Activated T-cell treated with anti-CD3 and anti-CD28 coated beads, Interleukin-2, amount 50 U/mL, for 24 hours (primary cell): Measurements from ENCODE around the gene ZSCAN5A.
"Not testable (repeated sequence)": the region's sequence is repeated elsewhere in the genome, so short reads cannot be mapped to it uniquely, and the experiment has no call there.

Source experiments
- DNase-seq: peaks from one replicate; pipeline ENCODE4 v3.0.0-alpha.2; 2020
- H3K27ac Mint-ChIP-seq: 2 replicates; pipeline ENCODE4 v1.8.0; 2020; ENCODE audit warnings: mild to moderate bottlenecking, mixed read lengths
- H3K27me3 Mint-ChIP-seq: 2 replicates; pipeline ENCODE4 v1.8.0; 2020; ENCODE audit warnings: mixed read lengths
- H3K36me3 Mint-ChIP-seq: 2 replicates; pipeline ENCODE4 v1.8.0; 2020; ENCODE audit warnings: low read depth, mixed read lengths
- H3K4me1 Mint-ChIP-seq: 2 replicates; pipeline ENCODE4 v1.8.0; 2020; ENCODE audit warnings: low read depth, mixed read lengths
- H3K4me3 Mint-ChIP-seq: 2 replicates; pipeline ENCODE4 v1.8.0; 2020; ENCODE audit warnings: mild to moderate bottlenecking, moderate library complexity, mixed read lengths
- H3K9me3 Mint-ChIP-seq: 2 replicates; pipeline ENCODE4 v1.8.0; 2020; ENCODE audit warnings: mixed read lengths

ZSCAN5A gene

DNA sequence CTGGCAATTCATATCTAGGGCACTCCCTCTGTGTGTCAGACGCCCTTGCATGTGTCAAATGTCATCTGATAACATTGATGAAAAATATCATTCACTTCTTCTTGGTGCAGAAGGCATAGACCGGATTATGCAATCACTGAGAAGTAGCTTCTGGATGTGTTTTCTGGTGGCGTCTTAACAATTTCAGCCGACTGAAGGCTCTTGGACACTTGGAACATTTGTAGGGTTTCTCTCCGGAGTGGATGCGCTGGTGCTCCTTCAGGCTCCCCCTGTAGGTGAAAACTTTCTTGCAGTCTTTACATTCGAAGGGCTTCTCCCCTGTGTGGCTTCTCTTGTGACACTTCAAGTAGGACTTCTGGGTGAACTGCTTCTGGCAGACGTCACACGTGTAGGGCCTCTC, 93.2 kb downstream of the ZSCAN5A start:
- Mint-ChIP-seq H3K36me3 (peaks cover 29% of the 10 kb centered on the region), H3K27me3 (peaks cover 19% of the 10 kb centered on the region)
- not testable (repeated sequence) for H3K9me3 Mint-ChIP-seq, H3K4me3 Mint-ChIP-seq, H3K4me1 Mint-ChIP-seq, H3K27ac Mint-ChIP-seq, DNase-seq

DNA sequence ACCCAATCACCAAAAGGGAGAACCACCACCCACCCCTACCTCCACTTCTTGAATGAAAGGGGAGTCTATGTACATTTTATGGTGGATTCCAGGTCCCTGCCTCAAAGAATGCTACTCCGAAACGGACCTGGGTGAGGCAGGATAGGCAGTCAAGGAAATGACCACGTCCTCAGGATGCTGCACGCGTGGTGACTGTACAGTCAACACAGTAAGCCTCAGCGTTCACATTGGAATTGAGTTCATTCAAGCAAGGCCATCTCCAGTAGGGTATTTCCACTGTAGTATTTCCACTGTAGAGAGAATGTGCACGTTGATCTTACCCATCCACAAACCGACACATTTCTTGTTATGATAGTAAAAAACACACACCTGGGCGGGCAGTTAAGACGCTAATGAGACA, 95.7 kb downstream of the ZSCAN5A start:
- Mint-ChIP-seq H3K4me3 (no peak overlapping the region), H3K27me3 (peaks cover 42% of the 10 kb centered on the region), H3K4me1 (peaks cover 8% of the 10 kb centered on the region), H3K9me3 (no peaks in the 10 kb centered on the region), H3K36me3 (peaks cover 29% of the 10 kb centered on the region), H3K27ac (no peak overlapping the region)
- no peak for DNase-seq

DNA sequence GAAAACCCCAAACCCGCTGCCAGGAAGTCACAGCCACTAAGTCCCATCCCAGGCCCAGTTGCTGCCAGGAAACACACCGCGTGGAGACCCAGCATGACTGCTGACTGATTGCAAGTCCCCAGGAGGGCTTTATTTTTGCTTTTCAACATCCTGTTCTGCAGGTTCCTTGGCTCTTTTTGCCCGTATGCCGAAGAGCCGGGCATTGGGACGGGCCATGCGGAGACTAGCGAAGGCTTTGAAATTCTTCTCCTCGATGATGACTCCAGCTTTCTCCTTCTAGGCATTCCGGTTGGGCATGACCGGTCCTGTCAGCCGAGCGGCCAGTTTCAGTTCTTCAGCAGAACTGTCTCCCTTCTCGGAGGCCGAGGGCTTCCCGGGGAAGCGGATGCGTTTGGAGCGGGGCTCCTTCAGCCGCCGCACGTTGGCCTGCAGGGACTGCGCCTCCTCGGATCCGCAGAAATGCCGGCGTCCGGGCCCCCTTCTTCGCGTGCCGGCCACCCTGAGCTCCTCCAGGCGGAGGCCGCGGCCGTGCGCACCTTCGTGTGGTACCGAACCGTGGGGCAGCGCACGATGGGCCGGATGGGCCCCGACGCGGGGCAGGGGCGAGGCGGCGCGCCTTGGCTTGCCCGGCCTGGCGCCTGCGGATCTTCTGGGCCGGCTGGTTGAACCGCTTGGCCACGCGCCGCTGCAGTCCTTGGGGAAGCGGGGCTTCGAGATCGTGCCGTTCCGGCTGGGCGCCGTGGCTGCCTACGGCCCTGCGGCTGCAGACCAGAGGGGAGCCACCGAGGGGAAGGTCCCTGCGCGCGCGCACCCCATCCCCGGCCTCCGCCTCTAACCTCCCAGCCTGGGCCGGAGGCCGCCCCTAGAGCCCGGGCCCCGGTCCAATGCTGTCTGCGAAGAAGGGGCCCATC, 97.3 kb downstream of the ZSCAN5A start:
- Mint-ChIP-seq H3K27ac (no peak overlapping the region), H3K4me3 (peak overlapping the region; percentile 45), H3K9me3 (no peaks in the 10 kb centered on the region), H3K4me1 (peaks cover 8% of the 10 kb centered on the region), H3K36me3 (peaks cover 15% of the 10 kb centered on the region), H3K27me3 (peaks cover 51% of the 10 kb centered on the region)
- peak; percentile 28 for DNase-seq

DNA sequence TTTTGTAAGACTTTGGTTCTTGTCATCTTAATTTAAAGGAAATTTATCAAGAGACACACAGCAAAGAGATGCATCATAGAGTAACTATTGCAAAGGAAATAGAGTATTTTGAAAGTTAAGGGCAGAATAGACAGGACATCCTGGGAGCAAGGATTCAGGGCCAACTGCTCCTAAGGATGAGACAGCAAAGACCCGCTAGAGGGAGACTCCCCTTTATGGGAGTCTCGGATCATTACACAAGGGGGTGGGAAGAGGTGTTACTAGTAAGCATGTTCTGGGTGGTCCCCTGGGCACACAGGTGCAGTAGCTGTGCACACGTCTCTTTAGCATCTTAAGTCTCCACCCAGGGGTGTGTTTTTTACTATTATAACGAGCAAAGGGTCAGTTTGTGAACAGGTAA, 102.9 kb downstream of the ZSCAN5A start:
- H3K27me3 Mint-ChIP-seq = peaks cover 38% of the 10 kb centered on the region
- H3K4me1 Mint-ChIP-seq = no peaks in the 10 kb centered on the region
- H3K27ac Mint-ChIP-seq = no peak overlapping the region
- no peak overlapping the region for H3K4me3 Mint-ChIP-seq
- DNase-seq = no peak
- no peaks in the 10 kb centered on the region for H3K36me3 Mint-ChIP-seq
- no peaks in the 10 kb centered on the region for H3K9me3 Mint-ChIP-seq

DNA sequence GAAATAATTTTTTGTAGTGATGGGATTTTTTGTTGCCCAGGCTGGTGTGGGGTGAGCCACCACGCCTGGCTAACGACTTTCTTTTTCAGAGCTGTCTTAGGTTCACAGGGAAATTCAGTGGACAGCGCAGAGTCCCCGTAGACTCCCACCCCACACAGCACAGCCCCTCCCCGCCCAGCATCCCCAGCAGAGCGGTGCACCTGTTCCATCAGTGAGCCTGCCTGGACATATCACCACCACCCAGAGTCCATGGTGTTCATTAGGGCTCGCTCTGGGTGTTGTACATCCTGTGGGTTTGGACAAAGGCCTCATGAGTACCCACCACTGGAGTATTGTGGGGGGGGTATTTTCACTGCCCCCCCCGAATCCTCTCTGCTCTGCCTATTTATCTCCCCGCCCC, 104.6 kb downstream of the ZSCAN5A start:
- peaks cover 32% of the 10 kb centered on the region for H3K27me3 Mint-ChIP-seq
- not testable (repeated sequence) for H3K9me3 Mint-ChIP-seq, H3K27ac Mint-ChIP-seq, DNase-seq, H3K36me3 Mint-ChIP-seq, H3K4me1 Mint-ChIP-seq, H3K4me3 Mint-ChIP-seq

DNA sequence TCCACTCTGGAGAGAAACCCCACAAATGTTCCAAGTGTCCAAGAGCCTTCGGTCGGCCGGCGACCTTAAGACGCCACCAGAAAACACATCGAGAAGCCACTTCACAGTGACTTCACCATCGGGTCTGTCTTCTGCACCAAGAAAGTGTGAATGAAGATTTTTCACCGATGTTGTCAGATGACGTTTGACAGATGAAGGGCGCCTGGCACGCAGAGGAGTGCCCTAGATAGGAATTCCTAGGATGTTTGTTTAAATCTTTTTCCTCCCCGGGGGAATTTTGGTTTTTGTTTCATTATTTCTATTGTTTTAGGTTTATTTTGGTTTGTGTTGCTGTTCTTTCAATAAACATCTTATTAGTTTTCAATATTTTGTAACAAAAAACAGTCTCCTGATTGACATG, 105.5 kb downstream of the ZSCAN5A start:
- no peaks in the 10 kb centered on the region for H3K36me3 Mint-ChIP-seq
- no peak for DNase-seq
- no peak overlapping the region for H3K4me3 Mint-ChIP-seq
- peaks cover 22% of the 10 kb centered on the region for H3K27me3 Mint-ChIP-seq
- no peak overlapping the region for H3K27ac Mint-ChIP-seq
- H3K9me3 Mint-ChIP-seq = no peaks in the 10 kb centered on the region
- no peaks in the 10 kb centered on the region for H3K4me1 Mint-ChIP-seq

DNA sequence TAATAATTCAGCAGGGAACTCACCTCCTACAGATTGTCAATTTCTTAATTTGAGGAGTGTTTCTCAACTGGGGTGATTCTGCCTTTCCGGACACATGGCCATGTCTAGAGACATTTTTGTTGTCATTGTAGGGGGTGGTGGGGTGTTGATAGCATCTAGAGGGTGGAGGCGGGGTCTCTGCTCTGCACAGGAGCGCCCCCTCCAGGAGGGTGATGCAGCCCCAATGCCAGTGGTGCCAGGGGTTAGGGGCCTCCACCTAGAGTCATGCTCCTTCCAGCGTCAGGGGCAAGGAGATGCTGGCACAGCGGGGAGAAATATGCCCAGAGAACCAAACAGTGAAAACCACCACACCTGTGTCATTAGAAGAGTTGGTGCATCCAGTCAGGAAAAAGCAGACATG, 107.1 kb downstream of the ZSCAN5A start:
- H3K36me3 Mint-ChIP-seq, DNase-seq, H3K27ac Mint-ChIP-seq, H3K4me1 Mint-ChIP-seq, H3K4me3 Mint-ChIP-seq, H3K9me3 Mint-ChIP-seq: not testable (repeated sequence)
- peaks cover 15% of the 10 kb centered on the region for H3K27me3 Mint-ChIP-seq

DNA sequence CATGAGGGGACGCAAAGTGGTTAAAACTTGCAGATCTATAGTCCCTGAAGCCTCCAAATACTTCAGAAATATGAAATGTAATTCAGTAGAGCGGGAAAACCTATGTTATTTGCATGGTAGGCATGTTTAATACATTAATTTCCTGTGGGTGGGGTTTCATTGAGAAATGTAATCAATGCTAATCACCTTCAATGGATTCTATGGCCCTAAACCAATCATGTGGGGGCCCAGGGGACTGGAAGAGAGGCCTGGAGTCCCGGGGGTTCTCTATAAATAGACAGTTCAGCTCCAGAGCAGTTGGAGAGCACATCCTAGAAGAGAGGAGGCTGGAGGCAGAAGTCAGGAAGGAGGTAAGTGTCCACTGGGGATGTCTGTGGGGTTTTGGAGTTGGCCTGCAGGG, 112.7 kb downstream of the ZSCAN5A start, which contains the start of gene ZSCAN5C:
Gene ZSCAN5C, plus strand, starts transcription at position 301 of the 400 bp plus-strand sequence. CDS start 3,641 bp downstream, outside the sequence.
- no peak within 1 kb of the TSS for H3K4me3 Mint-ChIP-seq
- H3K4me1 Mint-ChIP-seq = no peaks in the 10 kb centered on the region
- DNase-seq = no peak
- H3K9me3 Mint-ChIP-seq = no peaks in the 10 kb centered on the region
- peaks cover 10% of the 10 kb centered on the region for H3K27me3 Mint-ChIP-seq
- no peak within 1 kb of the TSS for H3K27ac Mint-ChIP-seq
- H3K36me3 Mint-ChIP-seq = no peaks in the 10 kb centered on the region

DNA sequence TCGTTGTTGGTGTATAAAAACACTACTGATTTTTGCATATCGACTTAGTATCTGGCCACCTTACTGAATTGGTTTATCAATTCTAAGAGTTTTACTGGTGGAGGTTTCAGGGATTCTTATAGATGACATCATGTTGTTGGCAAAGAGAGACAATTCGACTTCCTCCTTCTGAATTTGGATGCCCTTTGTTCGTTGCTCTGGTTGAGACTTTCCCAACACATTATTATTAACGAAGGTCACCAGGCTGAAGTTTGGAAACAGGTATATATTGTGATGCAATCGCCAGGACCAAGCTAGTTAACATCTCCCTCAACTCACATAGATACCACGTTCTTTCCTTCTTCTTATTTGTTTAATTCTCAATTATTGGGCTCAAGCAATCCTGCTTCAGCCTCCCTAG, 115.0 kb downstream of the ZSCAN5A start:
- Mint-ChIP-seq H3K9me3 (no peaks in the 10 kb centered on the region), H3K36me3 (no peaks in the 10 kb centered on the region), H3K4me3 (no peak overlapping the region), H3K4me1 (no peaks in the 10 kb centered on the region), H3K27ac (no peak overlapping the region), H3K27me3 (no peaks in the 10 kb centered on the region)
- DNase-seq = no peak

DNA sequence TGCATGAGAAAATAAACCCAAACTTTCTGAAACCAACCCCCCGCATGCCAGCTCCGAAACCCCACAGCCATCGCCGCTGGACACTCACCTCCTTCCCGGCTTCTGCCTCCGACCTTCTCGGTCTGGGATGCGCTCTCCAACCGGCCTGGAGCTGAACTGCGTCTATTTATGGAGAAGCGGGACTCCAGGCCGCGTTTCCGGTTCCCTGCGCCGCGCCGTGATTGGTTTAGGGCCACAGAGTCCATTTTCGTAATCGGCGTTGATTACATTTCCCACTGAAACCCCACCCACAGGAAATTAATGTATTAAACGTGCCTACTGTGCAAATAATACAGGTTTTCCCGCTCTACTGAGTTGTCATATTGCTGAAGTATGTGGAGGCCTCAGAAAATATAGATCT, 117.0 kb downstream of the ZSCAN5A start, which contains the start of gene ZSCAN5B:
Gene ZSCAN5B, minus strand, starts transcription at position 138 of the 400 bp plus-strand sequence. CDS start 4,731 bp downstream, outside the sequence.
- H3K27me3 Mint-ChIP-seq, H3K27ac Mint-ChIP-seq, H3K36me3 Mint-ChIP-seq, H3K9me3 Mint-ChIP-seq, DNase-seq, H3K4me3 Mint-ChIP-seq, H3K4me1 Mint-ChIP-seq: not testable (repeated sequence)

DNA sequence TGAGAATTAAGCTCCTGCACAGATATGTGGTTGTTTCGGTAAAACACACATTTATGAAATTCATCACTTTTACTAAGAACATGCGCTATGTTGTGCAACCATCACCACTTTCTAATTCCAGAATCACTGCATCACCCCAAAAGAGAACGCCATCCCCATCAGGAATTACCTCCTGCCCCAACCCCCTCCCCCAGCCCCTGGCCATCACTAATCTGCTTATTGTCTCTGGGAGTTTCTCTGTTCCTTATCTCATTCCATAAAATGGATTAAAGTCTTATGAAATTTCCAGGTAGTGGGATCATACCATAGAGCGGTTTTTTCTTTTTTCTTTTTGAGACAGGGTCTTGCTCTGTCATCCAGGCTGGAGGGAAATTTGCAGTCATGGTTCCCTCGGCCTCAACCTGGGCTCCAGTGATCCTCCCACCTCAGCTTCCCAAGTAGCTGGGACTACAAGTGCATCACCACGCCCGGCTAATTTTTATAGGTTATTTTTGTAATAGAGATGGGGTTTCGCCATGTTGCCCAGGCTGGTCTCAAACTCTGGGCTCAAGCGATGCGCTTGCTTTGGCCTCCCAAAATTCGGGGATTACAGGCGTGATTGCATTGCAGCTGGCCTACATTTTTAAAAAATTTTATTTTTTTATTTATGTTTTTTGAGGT, 120.5 kb downstream of the ZSCAN5A start:
- Mint-ChIP-seq H3K36me3 (no peaks in the 10 kb centered on the region), H3K4me1 (no peaks in the 10 kb centered on the region), H3K4me3 (no peak overlapping the region), H3K9me3 (no peaks in the 10 kb centered on the region), H3K27me3 (peaks cover 8% of the 10 kb centered on the region), H3K27ac (no peak overlapping the region)
- no peak for DNase-seq

DNA sequence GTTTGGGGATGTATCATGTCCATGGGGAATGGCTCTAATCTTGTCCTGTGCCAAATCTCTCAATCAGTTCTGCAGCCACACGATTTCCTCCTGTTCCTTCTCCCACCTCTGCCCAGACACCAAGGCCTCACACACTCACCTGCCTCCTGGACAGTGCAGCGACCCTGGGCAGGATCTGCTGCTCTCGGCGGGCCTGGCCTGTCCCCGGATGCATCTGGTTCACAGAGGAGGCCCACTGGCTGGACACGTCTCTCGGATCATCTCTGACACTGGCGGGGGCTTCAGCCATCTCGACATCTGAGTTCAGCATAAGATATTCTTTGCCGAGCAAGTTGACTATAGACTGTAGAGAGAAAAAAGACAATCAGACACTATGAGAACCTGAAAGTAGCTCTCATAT, 122.9 kb downstream of the ZSCAN5A start:
- Mint-ChIP-seq H3K4me3 (no peak overlapping the region), H3K9me3 (no peaks in the 10 kb centered on the region), H3K4me1 (no peaks in the 10 kb centered on the region), H3K27ac (no peak overlapping the region), H3K36me3 (no peaks in the 10 kb centered on the region), H3K27me3 (peaks cover 12% of the 10 kb centered on the region)
- DNase-seq = no peak

DNA sequence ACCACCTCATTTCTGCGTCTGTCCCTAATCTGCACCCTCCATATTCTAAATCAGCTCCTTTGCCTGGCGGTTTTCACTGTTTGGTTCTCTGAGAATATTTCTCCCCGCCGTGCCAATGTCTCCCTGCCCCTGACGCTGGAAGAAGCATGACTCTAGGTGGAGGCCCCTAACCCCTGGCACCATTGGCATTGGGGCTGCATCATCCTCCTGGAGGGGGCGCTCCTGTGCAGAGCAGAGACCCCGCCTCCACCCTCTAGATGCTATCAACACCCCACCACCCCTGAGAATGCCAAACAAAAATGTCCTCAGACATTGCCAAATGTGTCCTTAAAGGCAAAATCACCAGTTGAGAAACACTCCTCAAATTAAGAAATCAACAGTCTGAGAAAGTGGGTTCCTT, 123.5 kb downstream of the ZSCAN5A start:
- Mint-ChIP-seq H3K9me3 (no peaks in the 10 kb centered on the region), H3K27me3 (peaks cover 12% of the 10 kb centered on the region), H3K4me1 (no peaks in the 10 kb centered on the region), H3K36me3 (no peaks in the 10 kb centered on the region), H3K4me3 (no peak overlapping the region), H3K27ac (no peak overlapping the region)
- no peak for DNase-seq

DNA sequence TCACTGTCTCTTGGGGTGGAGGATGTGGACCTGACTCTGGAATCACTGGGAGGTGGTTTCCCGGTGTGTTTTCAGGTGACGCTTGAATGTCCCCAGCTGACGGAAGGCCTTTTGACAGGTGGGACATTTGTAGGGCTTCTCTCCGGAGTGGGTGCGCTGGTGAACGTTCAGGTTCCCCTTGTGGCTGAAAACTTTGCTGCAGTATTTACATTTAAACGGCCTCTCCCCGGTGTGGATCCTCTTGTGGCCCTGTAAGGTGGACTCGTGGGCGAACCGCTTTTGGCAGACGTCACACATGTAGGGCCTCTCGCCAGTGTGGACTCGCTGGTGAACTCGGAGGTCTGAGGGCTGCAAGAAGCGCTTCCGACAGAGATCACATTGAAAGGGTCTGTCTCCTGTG, 124.9 kb downstream of the ZSCAN5A start:
- no peak overlapping the region for H3K4me3 Mint-ChIP-seq
- H3K4me1 Mint-ChIP-seq = peaks cover 6% of the 10 kb centered on the region
- no peak overlapping the region for H3K27ac Mint-ChIP-seq
- peaks cover 24% of the 10 kb centered on the region for H3K27me3 Mint-ChIP-seq
- H3K9me3 Mint-ChIP-seq = no peaks in the 10 kb centered on the region
- no peaks in the 10 kb centered on the region for H3K36me3 Mint-ChIP-seq
- DNase-seq = no peak
